ENCODE measurements around the gene TCTN2.

Gene TCTN2

GRCh38 chr12:123690191-123690840, 19.4 kb downstream of the TCTN2 start:
- no peak for FAIRE-seq

DNA sequence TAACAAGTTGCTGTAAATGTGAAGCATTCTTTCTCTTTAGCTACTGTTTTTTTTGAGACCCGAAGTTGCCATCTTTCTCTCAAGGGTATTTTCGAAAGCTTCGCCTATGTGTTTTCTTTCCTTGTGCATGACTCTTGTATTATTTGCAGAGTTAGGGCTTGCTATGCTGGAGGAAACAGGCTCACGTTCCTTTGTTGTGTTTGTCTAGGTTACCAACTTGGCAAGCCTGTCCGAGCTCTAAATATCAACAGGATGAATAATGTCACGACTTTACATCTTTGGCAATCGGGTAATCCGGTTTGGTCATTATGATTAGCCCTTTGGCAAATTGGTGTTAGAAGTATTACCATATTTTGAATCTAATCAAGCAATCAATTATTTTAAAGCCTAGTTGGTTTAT, 25.3 kb downstream of the TCTN2 start:
- no peak for FAIRE-seq

DNA sequence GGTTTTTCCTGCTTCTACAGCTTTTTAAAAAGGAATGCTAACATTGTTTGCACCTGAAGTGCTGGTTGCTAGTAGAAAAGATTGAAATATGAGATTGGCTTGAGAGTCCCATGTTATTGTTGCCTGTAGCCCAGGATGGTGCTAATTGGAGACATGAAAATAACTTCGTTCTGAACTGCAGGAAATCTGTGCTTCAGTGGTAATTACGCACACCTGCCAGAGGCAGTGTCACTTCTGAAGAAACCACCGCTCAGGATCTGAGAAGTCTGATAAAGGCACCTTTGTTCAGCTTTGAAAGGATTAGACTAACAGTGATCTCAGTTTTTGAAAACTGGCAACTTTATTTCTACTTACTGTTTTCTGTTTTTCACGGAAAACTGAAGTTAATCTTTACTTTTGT, 25.7 kb downstream of the TCTN2 start:
- FAIRE-seq, result no peak

GRCh38 chr12:123705935-123706334, 35.0 kb downstream of the TCTN2 start:
- no peak for FAIRE-seq

GRCh38 chr12:123707466-123707865, 36.6 kb downstream of the TCTN2 start:
- FAIRE-seq, result no peak

GRCh38 chr12:123712780-123713319, 41.9 kb downstream of the TCTN2 start:
- FAIRE-seq, result no peak

GRCh38 chr12:123713398-123713797, 42.5 kb downstream of the TCTN2 start:
- no peak for FAIRE-seq

- no peak for FAIRE-seq
These were observed 43.1 kb downstream of the TCTN2 start for GRCh38 chr12:123713823-123714585.

DNA sequence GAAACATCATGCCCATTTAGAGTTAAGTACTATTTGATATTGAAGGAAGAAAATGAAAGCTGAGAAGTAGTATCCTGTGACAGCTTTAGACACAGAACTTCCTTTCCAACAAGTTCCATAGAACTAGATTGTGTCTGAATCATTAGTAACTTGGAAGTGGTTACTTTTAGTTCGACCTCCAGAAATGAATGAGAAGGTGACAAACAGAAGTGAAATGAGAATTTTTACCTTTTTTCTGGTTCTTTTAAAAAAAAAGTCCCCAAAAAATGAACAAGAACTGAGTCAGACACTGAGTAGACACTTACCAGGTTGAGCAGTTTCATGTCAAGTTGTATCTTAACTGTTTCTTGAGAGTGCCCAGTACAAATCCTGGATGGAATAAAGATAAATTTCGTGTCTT, 44.3 kb downstream of the TCTN2 start:
- no peak for FAIRE-seq

- FAIRE-seq, result no peak
These were observed 46.4 kb downstream of the TCTN2 start for GRCh38 chr12:123717350-123717749.

GRCh38 chr12:123720141-123720814, 49.4 kb downstream of the TCTN2 start:
- FAIRE-seq, result no peak

DNA sequence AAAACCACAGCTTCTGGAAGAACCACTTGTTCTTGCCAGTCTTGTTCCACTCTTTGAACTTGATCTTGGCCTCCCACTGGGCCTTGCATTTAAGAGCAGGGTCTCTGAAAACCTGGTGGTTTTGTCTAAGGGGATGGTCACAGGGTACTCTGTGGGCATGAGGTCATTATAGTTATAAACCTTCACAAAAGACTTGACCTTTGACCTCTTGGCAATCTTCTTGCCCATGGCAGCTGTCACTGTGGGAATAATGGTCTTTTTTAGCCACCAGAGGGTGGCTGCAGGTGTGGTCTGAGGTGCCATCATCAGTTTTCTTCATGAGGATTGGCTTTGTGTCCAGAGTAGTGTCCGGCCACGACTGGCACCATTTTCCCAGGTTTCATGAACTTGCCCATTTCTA, 50.3 kb downstream of the TCTN2 start:
- FAIRE-seq, result no peak

DNA sequence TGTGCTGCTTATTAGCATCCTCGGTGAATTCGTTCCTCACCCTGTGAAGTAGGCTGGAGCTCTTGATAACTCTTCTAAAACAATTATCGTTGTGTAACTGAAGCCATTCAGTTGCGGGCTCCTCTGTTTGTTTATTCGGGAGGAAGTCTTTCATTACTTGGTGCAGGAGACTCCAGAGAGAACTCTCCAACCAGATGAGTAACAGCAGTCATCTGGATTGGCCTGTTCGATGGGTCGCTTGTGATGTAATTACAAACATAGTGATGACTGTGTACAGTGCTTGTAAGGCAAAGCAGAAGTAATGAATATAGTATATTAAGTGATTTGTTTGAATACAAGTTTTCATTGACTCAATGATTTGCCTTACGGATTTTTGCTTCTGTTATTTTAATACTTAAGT, 52.1 kb downstream of the TCTN2 start:
- no peak for FAIRE-seq

DNA sequence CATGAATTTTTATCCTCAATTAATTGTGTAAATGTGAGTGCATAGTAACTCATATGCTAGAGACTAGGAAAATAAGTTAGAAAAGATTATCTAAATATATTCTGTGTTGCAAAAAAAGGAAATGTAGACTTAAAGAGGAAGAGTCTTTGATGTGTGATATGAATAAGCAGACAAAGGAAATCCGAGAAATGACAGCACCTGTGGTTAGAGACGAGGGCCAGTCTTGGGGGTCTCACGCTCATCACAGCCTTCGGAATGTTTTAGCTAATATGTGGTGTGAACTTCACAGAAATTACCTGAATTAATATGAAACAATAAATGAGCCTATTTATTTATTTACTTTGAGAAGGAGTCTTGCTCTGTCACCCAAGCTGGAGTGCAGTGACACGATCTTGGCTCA, 52.9 kb downstream of the TCTN2 start:
- FAIRE-seq, result no peak

DNA sequence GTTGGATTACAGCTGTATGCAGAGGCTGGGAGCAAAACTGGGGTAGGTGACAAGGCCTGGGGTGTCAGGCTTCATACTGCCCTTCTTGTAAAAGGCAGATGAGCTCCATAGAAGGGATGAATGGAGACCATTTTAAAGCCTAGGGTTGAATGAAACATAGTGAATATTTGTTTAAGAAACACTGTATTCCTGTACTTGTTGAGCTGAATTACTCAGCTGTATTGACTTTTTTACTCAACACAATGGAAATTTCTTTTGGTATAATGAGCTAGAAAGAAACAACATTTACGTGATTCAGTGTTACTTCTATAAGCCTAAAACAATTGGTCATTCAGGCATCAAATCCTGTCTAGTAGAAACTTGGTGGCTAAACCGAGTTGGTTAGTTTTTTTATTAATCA, 55.3 kb downstream of the TCTN2 start:
- FAIRE-seq, result no peak

GRCh38 chr12:123726962-123727361, 56.0 kb downstream of the TCTN2 start:
- FAIRE-seq, result no peak

GRCh38 chr12:123727878-123728277, 57.0 kb downstream of the TCTN2 start:
- FAIRE-seq, result no peak

- FAIRE-seq, result no peak
These were observed 60.7 kb downstream of the TCTN2 start for GRCh38 chr12:123731596-123731995.

DNA sequence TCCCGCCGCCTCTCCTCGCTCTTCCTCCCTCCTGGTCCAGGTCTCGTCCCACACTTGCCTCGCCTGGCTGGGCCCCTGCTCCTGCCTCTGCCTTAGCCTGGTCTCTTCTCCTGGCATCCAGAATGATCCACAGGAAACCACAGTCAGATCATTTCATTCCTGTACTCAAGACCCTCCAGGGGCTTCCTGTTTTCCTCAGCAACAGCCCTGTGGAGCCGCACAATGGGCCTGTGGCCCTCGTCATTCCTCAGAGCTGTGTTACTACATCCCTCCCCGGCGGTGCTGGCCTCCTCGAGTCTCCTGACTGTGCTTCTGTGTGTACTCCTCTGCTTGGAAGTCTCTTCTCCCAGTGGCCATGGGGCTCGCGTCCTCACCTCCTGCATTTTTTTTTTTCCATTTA, 61.3 kb downstream of the TCTN2 start:
- FAIRE-seq, result no peak

- no peak for FAIRE-seq
These were observed 62.3 kb downstream of the TCTN2 start for GRCh38 chr12:123733229-123733628.

- no peak for FAIRE-seq
These were observed 63.4 kb downstream of the TCTN2 start for GRCh38 chr12:123734268-123734667.

GRCh38 chr12:123741937-123742572, 71.1 kb downstream of the TCTN2 start:
- no peak for FAIRE-seq

DNA sequence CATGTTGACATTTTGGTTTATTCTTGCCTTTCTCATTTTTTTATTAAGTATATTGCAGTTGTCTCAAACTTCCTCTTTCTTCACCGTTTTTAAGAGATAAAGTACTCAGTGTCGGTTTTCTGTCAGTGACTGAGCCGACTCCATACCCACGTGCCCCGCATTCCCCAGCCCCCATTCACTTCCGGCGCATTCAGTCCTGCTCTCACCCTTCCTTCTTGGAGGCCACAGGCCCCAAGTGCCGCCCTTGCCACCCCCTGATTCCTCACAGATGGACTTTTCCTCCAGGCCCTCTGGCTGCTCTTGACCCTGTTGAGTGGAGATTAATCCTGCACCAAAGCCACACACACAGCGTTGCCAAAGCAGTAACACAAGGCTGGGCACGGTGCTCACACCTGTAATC, 72.1 kb downstream of the TCTN2 start:
- FAIRE-seq, result no peak
